NCI-H146 treated with DMSO at 0.1 percent for 48 hours (cell line): ENCODE measurements around the gene WDFY3.

Source experiments
- DNase-seq: peaks from one replicate; lab custom pipeline; 2025; ENCODE audit not compliant: unreplicated experiment; lab: John Stamatoyannopoulos, UW

Gene WDFY3

GRCh38 chr4:84914686-84915395, 51.6 kb downstream of the WDFY3 start:
- no peak for DNase-seq

GRCh38 chr4:84913176-84913575, 53.3 kb downstream of the WDFY3 start:
- DNase-seq = no peak

- DNase-seq = no peak
Measured at GRCh38 chr4:84912741-84913140, 53.7 kb downstream of the WDFY3 start.

- DNase-seq = no peak
Measured at GRCh38 chr4:84908876-84909275, 57.6 kb downstream of the WDFY3 start.

- DNase-seq = no peak
Measured at GRCh38 chr4:84907145-84907544, 59.3 kb downstream of the WDFY3 start.

- DNase-seq = no peak
Measured at GRCh38 chr4:84905646-84906045, 60.8 kb downstream of the WDFY3 start.

GRCh38 chr4:84901740-84902281, 64.7 kb downstream of the WDFY3 start:
- no peak for DNase-seq

GRCh38 chr4:84901173-84901572, 65.3 kb downstream of the WDFY3 start:
- DNase-seq = no peak

- DNase-seq = no peak
Measured at GRCh38 chr4:84899616-84900015, 66.9 kb downstream of the WDFY3 start.

- no peak for DNase-seq
Measured at GRCh38 chr4:84897516-84897915, 69.0 kb downstream of the WDFY3 start.

GRCh38 chr4:84895283-84895682, 71.2 kb downstream of the WDFY3 start:
- DNase-seq = no peak

- DNase-seq = no peak
Measured at GRCh38 chr4:84894621-84895020, 71.9 kb downstream of the WDFY3 start.

- no peak for DNase-seq
Measured at GRCh38 chr4:84892950-84893349, 73.5 kb downstream of the WDFY3 start.

- DNase-seq = no peak
Measured at GRCh38 chr4:84887824-84888223, 78.7 kb downstream of the WDFY3 start.

- DNase-seq = no peak
Measured at GRCh38 chr4:84879651-84880200, 86.8 kb downstream of the WDFY3 start.

GRCh38 chr4:84878546-84878945, 87.9 kb downstream of the WDFY3 start:
- no peak for DNase-seq

GRCh38 chr4:84878090-84878489, 88.4 kb downstream of the WDFY3 start:
- no peak for DNase-seq

- DNase-seq = no peak
Measured at GRCh38 chr4:84877051-84877833, 89.2 kb downstream of the WDFY3 start.

GRCh38 chr4:84875636-84876371, 90.7 kb downstream of the WDFY3 start:
- no peak for DNase-seq

GRCh38 chr4:84874619-84875018, 91.9 kb downstream of the WDFY3 start:
- no peak for DNase-seq
